AG10803 (cell line): ENCODE data around the gene C1orf105.
"Not testable (repeated sequence)": the region's sequence is repeated elsewhere in the genome, so short reads cannot be mapped to it uniquely, and the experiment has no call there.

ENCODE experiments used
- DNase-seq: peaks from one replicate; pipeline ENCODE4 v3.0.0; 2010; ENCODE audit warnings: low read depth
- H3K4me3 ChIP-seq: 2 replicates; pipeline ENCODE4 v1.5.1; 2011; ENCODE audit warnings: mild to moderate bottlenecking, low read length, control low read depth
- CTCF ChIP-seq: conservative IDR thresholded peaks from 2 replicates; pipeline ENCODE4 v1.5.1; 2011; ENCODE audit warnings: mild to moderate bottlenecking, low read length, control low read depth, inconsistent platforms

C1orf105 gene

GRCh38 chr1:172494166-172494565, 73.7 kb downstream of the C1orf105 start:
- no peak overlapping the region for H3K4me3 ChIP-seq
- no peak for DNase-seq
- no peak for TF ChIP-seq CTCF

- not testable (repeated sequence) for H3K4me3 ChIP-seq, DNase-seq
These were observed 75.6 kb downstream of the C1orf105 start for GRCh38 chr1:172496127-172496526.

GRCh38 chr1:172496678-172497077, 76.2 kb downstream of the C1orf105 start:
- no peak for TF ChIP-seq CTCF
- H3K4me3 ChIP-seq = no peak overlapping the region
- no peak for DNase-seq

GRCh38 chr1:172497230-172497629, 76.7 kb downstream of the C1orf105 start:
- no peak for TF ChIP-seq CTCF
- no peak overlapping the region for H3K4me3 ChIP-seq
- peak; percentile 31 for DNase-seq

GRCh38 chr1:172498857-172499256, 78.4 kb downstream of the C1orf105 start:
- no peak overlapping the region for H3K4me3 ChIP-seq
- no peak for DNase-seq
- TF ChIP-seq CTCF = no peak

- no peak for TF ChIP-seq CTCF
- H3K4me3 ChIP-seq = no peak overlapping the region
- DNase-seq = no peak
These were observed 79.2 kb downstream of the C1orf105 start for GRCh38 chr1:172499636-172500141.

GRCh38 chr1:172500207-172500606, 79.7 kb downstream of the C1orf105 start:
- no peak for DNase-seq
- no peak overlapping the region for H3K4me3 ChIP-seq
- no peak for TF ChIP-seq CTCF

- H3K4me3 ChIP-seq = no peak overlapping the region
- no peak for TF ChIP-seq CTCF
- no peak for DNase-seq
These were observed 87.3 kb downstream of the C1orf105 start for GRCh38 chr1:172507741-172508140.
